ENCODE results near the gene SAP130.

DNA sequence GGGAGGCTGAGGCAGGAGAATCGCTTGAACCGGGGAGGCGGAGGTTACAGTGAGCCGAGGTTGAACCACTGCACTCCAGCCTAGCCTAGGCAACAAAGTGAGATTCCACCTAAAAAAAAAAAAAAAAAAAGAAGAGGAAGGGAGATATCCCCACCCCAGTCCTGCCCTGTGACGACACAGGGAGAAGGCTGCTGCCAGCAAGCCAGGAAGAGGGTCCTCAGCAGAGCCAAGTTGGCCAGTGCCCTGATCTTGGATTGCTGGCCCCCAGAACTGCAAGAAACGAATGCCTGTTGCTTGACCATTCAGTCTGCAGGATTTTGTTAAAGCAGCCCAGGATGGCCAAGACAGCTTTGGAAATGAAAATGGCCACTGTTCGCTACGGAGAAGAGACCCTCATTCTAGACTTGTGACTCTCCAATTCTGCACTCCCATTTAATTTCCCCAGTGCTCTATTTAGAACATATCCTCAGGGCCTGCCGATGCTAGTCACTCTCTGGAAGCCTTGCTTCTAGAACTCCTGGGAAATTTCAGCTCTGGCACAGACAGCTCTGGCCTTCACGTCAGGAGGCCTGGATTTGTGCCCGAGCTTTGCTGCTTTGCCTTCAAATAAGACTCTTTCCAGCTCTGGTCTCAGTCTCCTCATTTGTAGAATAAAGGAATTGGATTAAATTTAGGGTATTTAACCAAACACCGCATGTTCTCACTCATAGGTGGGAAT is 126.4 kb downstream of the SAP130 start:
- TF ChIP-seq, protein P1, sequence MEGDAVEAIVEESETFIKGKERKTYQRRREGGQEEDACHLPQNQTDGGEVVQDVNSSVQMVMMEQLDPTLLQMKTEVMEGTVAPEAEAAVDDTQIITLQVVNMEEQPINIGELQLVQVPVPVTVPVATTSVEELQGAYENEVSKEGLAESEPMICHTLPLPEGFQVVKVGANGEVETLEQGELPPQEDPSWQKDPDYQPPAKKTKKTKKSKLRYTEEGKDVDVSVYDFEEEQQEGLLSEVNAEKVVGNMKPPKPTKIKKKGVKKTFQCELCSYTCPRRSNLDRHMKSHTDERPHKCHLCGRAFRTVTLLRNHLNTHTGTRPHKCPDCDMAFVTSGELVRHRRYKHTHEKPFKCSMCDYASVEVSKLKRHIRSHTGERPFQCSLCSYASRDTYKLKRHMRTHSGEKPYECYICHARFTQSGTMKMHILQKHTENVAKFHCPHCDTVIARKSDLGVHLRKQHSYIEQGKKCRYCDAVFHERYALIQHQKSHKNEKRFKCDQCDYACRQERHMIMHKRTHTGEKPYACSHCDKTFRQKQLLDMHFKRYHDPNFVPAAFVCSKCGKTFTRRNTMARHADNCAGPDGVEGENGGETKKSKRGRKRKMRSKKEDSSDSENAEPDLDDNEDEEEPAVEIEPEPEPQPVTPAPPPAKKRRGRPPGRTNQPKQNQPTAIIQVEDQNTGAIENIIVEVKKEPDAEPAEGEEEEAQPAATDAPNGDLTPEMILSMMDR (IDR thresholded peaks at IDR 0.05; ENCODE audit: low read length): no peak
- TF ChIP-seq EZH2phosphoT487 (IDR thresholded peaks at IDR 0.05; ENCODE audit: low read length) (no peak), EZH2 (optimal IDR thresholded peaks at IDR 0.05; ENCODE audit: low read depth, low read length) (no peak)

Measured in MM.1S (cell line).